Measurements from ENCODE around the gene FLRT1. TPM values are rescaled to one million over a fixed set of nuclear protein-coding genes. Genes with fewer than 3 reads are reported as not detected.
A peak's percentile ranks its signal among the peaks of the same experiment; 100 is the strongest.

The FLRT1 gene
- total RNA-seq, 3 donors from 2014 or later = not detected

GRCh38 chr11:64034411-64034811 is 1.3 kb upstream of the FLRT1 start:
- DNase-seq (ENCODE audit: low spot score in 2 of 2) = no peak
- no peak for TF ChIP-seq POLR2AphosphoS5 (IDR thresholded peaks at IDR 0.05)
- TF ChIP-seq POLR2A (IDR thresholded peaks at IDR 0.05) = no peak
- TF ChIP-seq CTCF (IDR thresholded peaks at IDR 0.05) = no peak
- Histone ChIP-seq H3K27me3 (peaks cover 6 to 23% of the 10 kb centered on the region in 2 donors), H3K27ac (no peak overlapping the region), H3K9me3 (no peaks in the 10 kb centered on the region), H3K4me1 (peaks cover 5 to 15% of the 10 kb centered on the region in 2 donors), H3K4me3 (no peak overlapping the region), H3K36me3 (no peaks in the 10 kb centered on the region)
- intact Hi-C loops (cut with DNase I; ENCODE audit: low total_unique reads) = no loop called here

GRCh38 chr11:64035081-64035524 is 628 bp upstream of the FLRT1 start:
- intact Hi-C loops (cut with DNase I; ENCODE audit: low total_unique reads) = no loop called here
- TF ChIP-seq CTCF (IDR thresholded peaks at IDR 0.05) (no peak), POLR2A (IDR thresholded peaks at IDR 0.05) (no peak), POLR2AphosphoS5 (IDR thresholded peaks at IDR 0.05) (no peak)
- Histone ChIP-seq H3K27me3 (peaks cover 6 to 23% of the 10 kb centered on the region in 2 donors), H3K27ac (no peak overlapping the region), H3K36me3 (no peaks in the 10 kb centered on the region), H3K4me3 (peak overlapping the region; percentile 6 to 68 (median 49)), H3K4me1 (peaks cover 5 to 15% of the 10 kb centered on the region in 2 donors), H3K9me3 (no peaks in the 10 kb centered on the region)
- no peak for DNase-seq (ENCODE audit: low spot score in 2 of 2)

GRCh38 chr11:64036087-64037026 is 626 bp downstream of the FLRT1 start:
- Histone ChIP-seq H3K27me3 (peaks cover 6 to 23% of the 10 kb centered on the region in 2 donors), H3K27ac (no peak overlapping the region), H3K4me3 (peak overlapping the region; percentile 42 to 68 (median 49)), H3K36me3 (no peaks in the 10 kb centered on the region), H3K4me1 (peaks cover 5 to 15% of the 10 kb centered on the region in 2 donors), H3K9me3 (no peaks in the 10 kb centered on the region)
- DNase-seq (ENCODE audit: low spot score in 2 of 2) = no peak
- TF ChIP-seq CTCF (IDR thresholded peaks at IDR 0.05) = no peak
- no peak for TF ChIP-seq POLR2AphosphoS5 (IDR thresholded peaks at IDR 0.05)
- no peak for TF ChIP-seq POLR2A (IDR thresholded peaks at IDR 0.05)
- intact Hi-C loops (cut with DNase I; ENCODE audit: low total_unique reads) = no loop called here

- peak overlapping the region; percentile 42 to 68 (median 49) for H3K4me3 ChIP-seq
Measured at GRCh38 chr11:64037027-64037634, 1.4 kb downstream of the FLRT1 start.

More at GRCh38 chr11:64037027-64037634, 1.4 kb downstream of the FLRT1 start:
- Histone ChIP-seq H3K9me3 (no peaks in the 10 kb centered on the region), H3K27ac (no peak overlapping the region), H3K36me3 (no peaks in the 10 kb centered on the region), H3K27me3 (peaks cover 6 to 23% of the 10 kb centered on the region in 2 donors), H3K4me1 (peaks cover 5 to 15% of the 10 kb centered on the region in 2 donors)
- TF ChIP-seq POLR2A (IDR thresholded peaks at IDR 0.05) = no peak
- TF ChIP-seq POLR2AphosphoS5 (IDR thresholded peaks at IDR 0.05) = no peak
- TF ChIP-seq CTCF (IDR thresholded peaks at IDR 0.05) = no peak
- no peak for DNase-seq (ENCODE audit: low spot score in 2 of 2)
- intact Hi-C loops (cut with DNase I; ENCODE audit: low total_unique reads) = no loop called here
